A549 (cell line): Measurements from ENCODE around the gene LACTBL1. TPM values are rescaled to one million over a fixed set of nuclear protein-coding genes. Genes with fewer than 3 reads are reported as not detected.

Experiments
- ATAC-seq, 2 experiments: fragments of 200-7000 bp in 1 of 2; fragments of >200 bp in 1 of 2; cut with Nextera tagmentation in 1 of 2; cut with Tn5 transposase in 1 of 2; 3 replicates each; pipeline versions ENCODE4 v1.8.0 to v1.9.1; 2018 to 2020; ENCODE audit warnings: mild to moderate bottlenecking in 1 of 2, moderate library complexity in 1 of 2
- CTCF ChIA-PET: fragments of 300-600 bp; sonication (Branson Sonifier 250); formaldehyde crosslinking; extraction: SDS; loops from one replicate; lab custom pipeline; 2021; ENCODE audit warnings: antibody characterized with exemption, inconsistent platforms; lab: Yijun Ruan, JAX
- POLR2A ChIA-PET: fragments of 350-600 bp; formaldehyde crosslinking; extraction: SDS; loops from one replicate; lab custom pipeline; 2021; ENCODE audit warnings: antibody characterized with exemption, inconsistent platforms; lab: Yijun Ruan, JAX
- DNase-seq, 2 experiments: peaks; one replicate each; pipeline versions ENCODE4 v3.0.0 to v3.0.0-alpha.2; 2011 to 2016; ENCODE audit warnings: low read depth in 1 of 2, low spot score in 1 of 2
- FAIRE-seq: peaks from 2 replicates; lab custom pipeline; 2011; peaks lifted over from hg19 to GRCh38; lab: Jason Lieb, UNC
- H3K27ac ChIP-seq, 2 experiments: fragments of >200 bp; sonication (Bioruptor Twin); formaldehyde crosslinking; 3 replicates each; pipeline ENCODE4 v1.5.1; 2016 to 2017
- H3K4me1 ChIP-seq: fragments of >200 bp; sonication (Bioruptor Twin); formaldehyde crosslinking; 3 replicates; pipeline ENCODE4 v1.6.1; 2016
- H3K4me2 ChIP-seq: fragments of >200 bp; sonication (Bioruptor Twin); formaldehyde crosslinking; 3 replicates; pipeline ENCODE4 v1.6.1; 2016
- H3K4me3 ChIP-seq: fragments of >200 bp; sonication (Bioruptor Twin); formaldehyde crosslinking; 3 replicates; pipeline ENCODE4 v1.5.1; 2016
- H3K9me3 ChIP-seq: fragments of >200 bp; sonication (Bioruptor Twin); formaldehyde crosslinking; 3 replicates; pipeline ENCODE4 v1.6.1; 2016
- CEBPB ChIP-seq, 2 experiments: fragments of >200 bp in 1 of 2; sonication (Bioruptor Twin) in 1 of 2; formaldehyde crosslinking in 1 of 2; IDR thresholded peaks; 2 replicates each; pipeline ENCODE4 v1.6.1; 2012 to 2016
- CHD2 ChIP-seq: fragments of 150-350 bp; IDR thresholded peaks from 2 replicates; pipeline ENCODE4 v1.6.1; 2014; ENCODE audit warnings: low read length; ENCODE audit not compliant: partially characterized antibody
- CHD4 ChIP-seq: fragments of 200-600 bp; sonication (generic); IDR thresholded peaks from 2 replicates; pipeline ENCODE4 v1.6.1; 2016; ENCODE audit warnings: antibody characterized with exemption, mild to moderate bottlenecking, borderline replicate concordance
- EP300 ChIP-seq, 2 experiments: fragments of >200 bp; sonication (Bioruptor Twin); formaldehyde crosslinking; IDR thresholded peaks; 2 replicates in 1 of 2; 3 replicates in 1 of 2; pipeline ENCODE4 v1.6.1; 2016 to 2017
- FOSB ChIP-seq: fragments of 250-450 bp; sonication (Bioruptor Pico); IDR thresholded peaks from 2 replicates; pipeline ENCODE4 v1.5.0; 2020; ENCODE audit warnings: mild to moderate bottlenecking, moderate library complexity
- GATA3 ChIP-seq: IDR thresholded peaks from 2 replicates; pipeline ENCODE4 v1.6.1; 2012; ENCODE audit warnings: borderline replicate concordance
- HOXA7 ChIP-seq: fragments of 250-450 bp; sonication (Bioruptor Pico); IDR thresholded peaks from 2 replicates; pipeline ENCODE4 v1.5.0; 2020; ENCODE audit warnings: mild to moderate bottlenecking, moderate library complexity
- HOXB5 ChIP-seq: fragments of 250-450 bp; sonication (Bioruptor Pico); IDR thresholded peaks from 2 replicates; pipeline ENCODE4 v1.5.0; 2020; ENCODE audit warnings: mild to moderate bottlenecking, moderate library complexity
- KDM1A ChIP-seq: fragments of 200-600 bp; sonication (generic); IDR thresholded peaks from 2 replicates; pipeline ENCODE4 v1.6.1; 2016; ENCODE audit warnings: low read depth, mild to moderate bottlenecking
- KDM5A ChIP-seq: fragments of 200-600 bp; sonication (generic); IDR thresholded peaks from 2 replicates; pipeline ENCODE4 v1.6.1; 2016; ENCODE audit warnings: antibody characterized with exemption, mild to moderate bottlenecking
- ZSCAN20 ChIP-seq: fragments of 250-450 bp; sonication (Bioruptor Pico); IDR thresholded peaks from 2 replicates; pipeline ENCODE4 v1.8.0; 2022; ENCODE audit warnings: mild to moderate bottlenecking, moderate library complexity
- WGBS: methylation state at CpG from one replicate; pipeline ENCODE4 v1.1.6; 2017; ENCODE audit errors: missing lambda C conversion rate; 5-methylcytosine and 5-hydroxymethylcytosine counted together
- polyA plus RNA-seq, 4 experiments: library from polyadenylated mRNA; depleted of rRNA in 3 of 4; stranded (reverse); fragments of >200 nt; fragmentation: RNase III in 1 of 4; extraction: RNeasy Plus Mini Kit Qiagen cat#74134 plus additional on column Dnase treatment in 1 of 4; gene quantifications; 2 replicates in 3 of 4; 3 replicates in 1 of 4; pipeline ENCODE4 v1.2.3, GENCODE V29; 2011 to 2017
- TF ChIP-seq, protein P1 (sequence below): fragments of 250-450 bp; sonication (Bioruptor Pico); IDR thresholded peaks from 2 replicates; pipeline ENCODE4 v1.5.0; 2021; ENCODE audit warnings: mild to moderate bottlenecking, moderate library complexity, borderline replicate concordance
- TF ChIP-seq, protein P2 (sequence below): fragments of 200-600 bp; sonication (generic); IDR thresholded peaks from 2 replicates; pipeline ENCODE4 v1.6.1; 2016; ENCODE audit warnings: antibody characterized with exemption, mild to moderate bottlenecking, moderate library complexity
- TF ChIP-seq, protein P3 (sequence below): fragments of 450-650 bp; IDR thresholded peaks from 2 replicates; pipeline ENCODE4 v1.6.1; 2014; ENCODE audit warnings: antibody characterized with exemption
- TF ChIP-seq, protein P4 (sequence below): fragments of >200 bp; sonication (Bioruptor Twin); formaldehyde crosslinking; IDR thresholded peaks from 2 replicates; pipeline ENCODE4 v1.6.1; 2016
- TF ChIP-seq, protein P5 (sequence below): fragments of >200 bp; sonication (Bioruptor Twin); formaldehyde crosslinking; IDR thresholded peaks from 3 replicates; pipeline ENCODE4 v1.6.1; 2016

Gene LACTBL1
- polyA plus RNA-seq, 2 of the 4 experiments (the other 2 are of a cell fraction): not detected

DNA sequence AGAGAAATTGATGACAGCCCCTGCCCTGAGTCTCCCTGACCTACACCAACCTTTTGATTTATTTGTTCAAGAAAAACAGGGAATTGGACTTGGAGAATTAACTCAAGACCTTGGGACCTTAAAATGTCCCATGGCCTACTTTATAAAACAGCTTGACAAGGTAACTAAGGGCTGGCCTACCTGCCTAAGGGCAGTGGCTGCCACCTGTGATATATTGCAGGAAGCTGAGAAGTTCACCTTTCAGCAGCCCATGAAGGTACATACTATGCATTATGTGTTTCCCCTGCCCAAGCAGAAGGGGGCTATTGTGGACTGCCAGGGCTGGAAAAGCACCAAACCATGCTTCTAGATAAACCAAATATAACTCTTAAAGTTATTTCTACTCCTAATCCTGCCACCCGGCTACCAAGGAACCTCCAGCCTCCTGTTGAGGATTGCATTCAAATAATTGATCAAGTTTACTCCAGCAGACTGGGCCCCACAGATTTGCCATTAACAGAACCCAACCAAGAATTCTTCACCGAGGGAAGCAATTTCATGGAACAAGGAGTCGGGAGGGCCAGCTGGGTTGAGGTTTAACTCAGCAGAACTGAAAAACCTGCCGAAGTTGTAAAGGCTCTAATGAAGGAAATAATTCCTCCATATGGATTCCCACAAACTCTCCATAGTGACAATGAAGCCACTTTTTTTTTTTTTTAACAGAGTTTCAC, 28.2 kb downstream of the LACTBL1 start:
- ATAC-seq (no peak), FAIRE-seq (no peak), DNase-seq (no peak)
- Histone ChIP-seq H3K9me3 (peaks cover 3% of the 10 kb centered on the region; the same call in 1 of the 3 replicates), H3K4me2 (no peak overlapping the region), H3K27ac (no peak overlapping the region), H3K4me3 (no peak overlapping the region), H3K4me1 (no peaks in the 10 kb centered on the region)
- ChIA-PET POLR2A (no interaction called here), CTCF (interaction anchor here (0.6 to 3.4 kb wide), 4 partner anchors 13 to 700 kb away, joined by 3 to 13 read pairs (median 8); no protein-coding TSS in a partner anchor)
- WGBS: 81% methylated on average over 4 of the region's 4 CpGs
- TF ChIP-seq, protein P1, sequence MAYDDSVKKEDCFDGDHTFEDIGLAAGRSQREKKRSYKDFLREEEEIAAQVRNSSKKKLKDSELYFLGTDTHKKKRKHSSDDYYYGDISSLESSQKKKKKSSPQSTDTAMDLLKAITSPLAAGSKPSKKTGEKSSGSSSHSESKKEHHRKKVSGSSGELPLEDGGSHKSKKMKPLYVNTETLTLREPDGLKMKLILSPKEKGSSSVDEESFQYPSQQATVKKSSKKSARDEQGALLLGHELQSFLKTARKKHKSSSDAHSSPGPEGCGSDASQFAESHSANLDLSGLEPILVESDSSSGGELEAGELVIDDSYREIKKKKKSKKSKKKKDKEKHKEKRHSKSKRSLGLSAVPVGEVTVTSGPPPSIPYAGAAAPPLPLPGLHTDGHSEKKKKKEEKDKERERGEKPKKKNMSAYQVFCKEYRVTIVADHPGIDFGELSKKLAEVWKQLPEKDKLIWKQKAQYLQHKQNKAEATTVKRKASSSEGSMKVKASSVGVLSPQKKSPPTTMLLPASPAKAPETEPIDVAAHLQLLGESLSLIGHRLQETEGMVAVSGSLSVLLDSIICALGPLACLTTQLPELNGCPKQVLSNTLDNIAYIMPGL (CRISPR knock-in tag): no peak
- TF ChIP-seq, protein P2, sequence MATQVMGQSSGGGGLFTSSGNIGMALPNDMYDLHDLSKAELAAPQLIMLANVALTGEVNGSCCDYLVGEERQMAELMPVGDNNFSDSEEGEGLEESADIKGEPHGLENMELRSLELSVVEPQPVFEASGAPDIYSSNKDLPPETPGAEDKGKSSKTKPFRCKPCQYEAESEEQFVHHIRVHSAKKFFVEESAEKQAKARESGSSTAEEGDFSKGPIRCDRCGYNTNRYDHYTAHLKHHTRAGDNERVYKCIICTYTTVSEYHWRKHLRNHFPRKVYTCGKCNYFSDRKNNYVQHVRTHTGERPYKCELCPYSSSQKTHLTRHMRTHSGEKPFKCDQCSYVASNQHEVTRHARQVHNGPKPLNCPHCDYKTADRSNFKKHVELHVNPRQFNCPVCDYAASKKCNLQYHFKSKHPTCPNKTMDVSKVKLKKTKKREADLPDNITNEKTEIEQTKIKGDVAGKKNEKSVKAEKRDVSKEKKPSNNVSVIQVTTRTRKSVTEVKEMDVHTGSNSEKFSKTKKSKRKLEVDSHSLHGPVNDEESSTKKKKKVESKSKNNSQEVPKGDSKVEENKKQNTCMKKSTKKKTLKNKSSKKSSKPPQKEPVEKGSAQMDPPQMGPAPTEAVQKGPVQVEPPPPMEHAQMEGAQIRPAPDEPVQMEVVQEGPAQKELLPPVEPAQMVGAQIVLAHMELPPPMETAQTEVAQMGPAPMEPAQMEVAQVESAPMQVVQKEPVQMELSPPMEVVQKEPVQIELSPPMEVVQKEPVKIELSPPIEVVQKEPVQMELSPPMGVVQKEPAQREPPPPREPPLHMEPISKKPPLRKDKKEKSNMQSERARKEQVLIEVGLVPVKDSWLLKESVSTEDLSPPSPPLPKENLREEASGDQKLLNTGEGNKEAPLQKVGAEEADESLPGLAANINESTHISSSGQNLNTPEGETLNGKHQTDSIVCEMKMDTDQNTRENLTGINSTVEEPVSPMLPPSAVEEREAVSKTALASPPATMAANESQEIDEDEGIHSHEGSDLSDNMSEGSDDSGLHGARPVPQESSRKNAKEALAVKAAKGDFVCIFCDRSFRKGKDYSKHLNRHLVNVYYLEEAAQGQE: no peak
- TF ChIP-seq GATA3 (no peak), EP300 (IDR thresholded peaks at IDR 0.05) (no peak), KDM1A (no peak), HOXB5 (CRISPR knock-in tag) (no peak), KDM5A (no peak), CEBPB (IDR thresholded peaks at IDR 0.05) (no peak)
- TF ChIP-seq, protein P3, sequence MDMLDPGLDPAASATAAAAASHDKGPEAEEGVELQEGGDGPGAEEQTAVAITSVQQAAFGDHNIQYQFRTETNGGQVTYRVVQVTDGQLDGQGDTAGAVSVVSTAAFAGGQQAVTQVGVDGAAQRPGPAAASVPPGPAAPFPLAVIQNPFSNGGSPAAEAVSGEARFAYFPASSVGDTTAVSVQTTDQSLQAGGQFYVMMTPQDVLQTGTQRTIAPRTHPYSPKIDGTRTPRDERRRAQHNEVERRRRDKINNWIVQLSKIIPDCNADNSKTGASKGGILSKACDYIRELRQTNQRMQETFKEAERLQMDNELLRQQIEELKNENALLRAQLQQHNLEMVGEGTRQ: no peak

DNA sequence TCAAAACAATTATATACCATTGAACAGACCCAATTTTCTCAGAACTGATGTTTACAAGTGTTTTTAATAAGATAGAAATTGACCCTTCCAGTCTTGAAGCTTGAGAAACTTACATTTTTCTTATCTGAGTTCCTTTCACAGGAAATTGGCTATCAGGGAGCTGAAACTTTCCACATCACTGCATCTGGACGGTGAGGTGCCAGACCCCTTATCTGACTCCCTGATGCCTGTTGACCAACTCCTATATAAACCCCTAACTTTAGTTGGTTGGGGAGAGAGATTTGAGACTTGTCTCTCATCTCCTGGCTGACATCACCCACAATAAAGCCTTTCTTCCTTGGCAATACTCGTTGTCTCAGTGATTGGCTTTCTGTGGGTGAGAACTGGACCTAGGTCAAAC, 31.4 kb downstream of the LACTBL1 start:
- ATAC-seq (no peak), DNase-seq (no peak), FAIRE-seq (no peak)
- Histone ChIP-seq H3K27ac (no peak overlapping the region), H3K4me1 (no peaks in the 10 kb centered on the region), H3K4me3 (no peak overlapping the region), H3K4me2 (no peak overlapping the region), H3K9me3 (peaks cover 3% of the 10 kb centered on the region; the same call in 1 of the 3 replicates)
- TF ChIP-seq HOXB5 (CRISPR knock-in tag) (no peak), FOSB (CRISPR knock-in tag) (no peak), HOXA7 (no peak), CHD2 (no peak), CHD4 (no peak), ZSCAN20 (CRISPR knock-in tag) (no peak)
- TF ChIP-seq, protein P4, sequence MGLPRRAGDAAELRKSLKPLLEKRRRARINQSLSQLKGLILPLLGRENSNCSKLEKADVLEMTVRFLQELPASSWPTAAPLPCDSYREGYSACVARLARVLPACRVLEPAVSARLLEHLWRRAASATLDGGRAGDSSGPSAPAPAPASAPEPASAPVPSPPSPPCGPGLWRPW: no peak
- TF ChIP-seq, protein P5, sequence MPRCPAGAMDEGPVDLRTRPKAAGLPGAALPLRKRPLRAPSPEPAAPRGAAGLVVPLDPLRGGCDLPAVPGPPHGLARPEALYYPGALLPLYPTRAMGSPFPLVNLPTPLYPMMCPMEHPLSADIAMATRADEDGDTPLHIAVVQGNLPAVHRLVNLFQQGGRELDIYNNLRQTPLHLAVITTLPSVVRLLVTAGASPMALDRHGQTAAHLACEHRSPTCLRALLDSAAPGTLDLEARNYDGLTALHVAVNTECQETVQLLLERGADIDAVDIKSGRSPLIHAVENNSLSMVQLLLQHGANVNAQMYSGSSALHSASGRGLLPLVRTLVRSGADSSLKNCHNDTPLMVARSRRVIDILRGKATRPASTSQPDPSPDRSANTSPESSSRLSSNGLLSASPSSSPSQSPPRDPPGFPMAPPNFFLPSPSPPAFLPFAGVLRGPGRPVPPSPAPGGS: no peak
- CTCF ChIA-PET: no interaction called here
- POLR2A ChIA-PET: no interaction called here
- 0% methylated on average over 1 of the region's 2 CpGs for WGBS
